ENCODE measurements around the gene ZDHHC14.

ZDHHC14 gene

DNA sequence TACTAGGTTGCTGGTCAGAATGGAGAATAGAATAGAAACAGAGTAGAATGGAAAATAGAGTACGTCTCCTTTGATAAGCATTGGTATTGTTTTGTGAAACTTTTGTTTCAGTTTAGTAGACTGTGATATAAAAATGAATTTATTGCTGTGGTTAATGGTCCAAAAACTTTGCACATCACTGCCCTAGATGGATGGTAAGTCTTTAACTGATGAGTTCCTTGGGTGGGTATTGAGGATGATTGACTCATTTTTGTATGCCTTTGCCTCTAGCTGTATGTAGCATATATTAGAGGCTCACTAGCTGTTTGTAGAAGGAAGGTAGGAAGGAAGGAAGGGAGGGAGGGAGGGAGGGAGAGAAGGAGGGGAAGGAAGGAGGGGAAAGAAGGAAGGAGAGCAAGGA is 48.3 kb downstream of the ZDHHC14 start:
- no peak for TF ChIP-seq NFIC (IDR thresholded peaks at IDR 0.05)
- no peak for TF ChIP-seq ZBTB7A (IDR thresholded peaks at IDR 0.05; ENCODE audit: low read depth)
- TF ChIP-seq YY1 (IDR thresholded peaks at IDR 0.05; ENCODE audit: low read depth): no peak
- no peak for TF ChIP-seq CREB1 (IDR thresholded peaks at IDR 0.05; ENCODE audit: low read depth)
- TF ChIP-seq CEBPB (IDR thresholded peaks at IDR 0.05): no peak
- TF ChIP-seq TAF1 (IDR thresholded peaks at IDR 0.05; ENCODE audit: low read depth): no peak
- no peak for TF ChIP-seq RAD21 (IDR thresholded peaks at IDR 0.05; ENCODE audit: low read depth)

DNA sequence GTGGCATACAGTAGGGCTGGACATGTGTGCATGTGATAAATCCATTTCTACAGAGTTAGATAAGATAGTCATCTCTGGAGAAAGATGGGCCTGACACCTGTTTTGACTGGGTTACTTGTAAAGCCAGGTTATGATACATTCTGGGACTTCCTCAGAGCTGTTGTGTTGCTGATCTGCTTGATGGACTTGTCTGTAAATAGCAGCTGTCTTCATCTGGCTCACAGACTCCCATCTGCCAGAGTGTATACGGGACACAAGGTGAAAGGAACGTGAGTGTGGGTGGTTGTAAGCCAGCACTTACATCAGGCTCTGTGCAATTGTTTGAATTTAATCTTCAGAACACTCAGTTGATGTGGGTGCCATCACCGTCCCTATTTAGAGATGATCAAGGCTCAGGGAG is 49.8 kb downstream of the ZDHHC14 start:
- TF ChIP-seq, protein P1, sequence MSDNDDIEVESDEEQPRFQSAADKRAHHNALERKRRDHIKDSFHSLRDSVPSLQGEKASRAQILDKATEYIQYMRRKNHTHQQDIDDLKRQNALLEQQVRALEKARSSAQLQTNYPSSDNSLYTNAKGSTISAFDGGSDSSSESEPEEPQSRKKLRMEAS (IDR thresholded peaks at IDR 0.05): no peak
- TF ChIP-seq TEAD4 (IDR thresholded peaks at IDR 0.05): no peak
- no peak for TF ChIP-seq YY1 (IDR thresholded peaks at IDR 0.05; ENCODE audit: low read depth)
- TF ChIP-seq USF1 (IDR thresholded peaks at IDR 0.05): no peak
- TF ChIP-seq, protein P2, sequence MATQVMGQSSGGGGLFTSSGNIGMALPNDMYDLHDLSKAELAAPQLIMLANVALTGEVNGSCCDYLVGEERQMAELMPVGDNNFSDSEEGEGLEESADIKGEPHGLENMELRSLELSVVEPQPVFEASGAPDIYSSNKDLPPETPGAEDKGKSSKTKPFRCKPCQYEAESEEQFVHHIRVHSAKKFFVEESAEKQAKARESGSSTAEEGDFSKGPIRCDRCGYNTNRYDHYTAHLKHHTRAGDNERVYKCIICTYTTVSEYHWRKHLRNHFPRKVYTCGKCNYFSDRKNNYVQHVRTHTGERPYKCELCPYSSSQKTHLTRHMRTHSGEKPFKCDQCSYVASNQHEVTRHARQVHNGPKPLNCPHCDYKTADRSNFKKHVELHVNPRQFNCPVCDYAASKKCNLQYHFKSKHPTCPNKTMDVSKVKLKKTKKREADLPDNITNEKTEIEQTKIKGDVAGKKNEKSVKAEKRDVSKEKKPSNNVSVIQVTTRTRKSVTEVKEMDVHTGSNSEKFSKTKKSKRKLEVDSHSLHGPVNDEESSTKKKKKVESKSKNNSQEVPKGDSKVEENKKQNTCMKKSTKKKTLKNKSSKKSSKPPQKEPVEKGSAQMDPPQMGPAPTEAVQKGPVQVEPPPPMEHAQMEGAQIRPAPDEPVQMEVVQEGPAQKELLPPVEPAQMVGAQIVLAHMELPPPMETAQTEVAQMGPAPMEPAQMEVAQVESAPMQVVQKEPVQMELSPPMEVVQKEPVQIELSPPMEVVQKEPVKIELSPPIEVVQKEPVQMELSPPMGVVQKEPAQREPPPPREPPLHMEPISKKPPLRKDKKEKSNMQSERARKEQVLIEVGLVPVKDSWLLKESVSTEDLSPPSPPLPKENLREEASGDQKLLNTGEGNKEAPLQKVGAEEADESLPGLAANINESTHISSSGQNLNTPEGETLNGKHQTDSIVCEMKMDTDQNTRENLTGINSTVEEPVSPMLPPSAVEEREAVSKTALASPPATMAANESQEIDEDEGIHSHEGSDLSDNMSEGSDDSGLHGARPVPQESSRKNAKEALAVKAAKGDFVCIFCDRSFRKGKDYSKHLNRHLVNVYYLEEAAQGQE (IDR thresholded peaks at IDR 0.05; ENCODE audit: low read depth): no peak
- TF ChIP-seq EP300 (IDR thresholded peaks at IDR 0.05; ENCODE audit: borderline replicate concordance): no peak
- no peak for TF ChIP-seq EGR1 (IDR thresholded peaks at IDR 0.05)

GRCh38 chr6:157432231-157432891 is 51.4 kb downstream of the ZDHHC14 start:
- TF ChIP-seq CEBPB (IDR thresholded peaks at IDR 0.05) (no peak), RAD21 (IDR thresholded peaks at IDR 0.05; ENCODE audit: low read depth) (no peak), EP300 (IDR thresholded peaks at IDR 0.05; ENCODE audit: borderline replicate concordance) (no peak), TCF12 (IDR thresholded peaks at IDR 0.05; ENCODE audit: low read depth) (no peak), NFIC (IDR thresholded peaks at IDR 0.05) (no peak), ZBTB7A (IDR thresholded peaks at IDR 0.05; ENCODE audit: low read depth) (no peak), EGR1 (IDR thresholded peaks at IDR 0.05) (no peak), TEAD4 (IDR thresholded peaks at IDR 0.05) (no peak), TAF1 (IDR thresholded peaks at IDR 0.05; ENCODE audit: low read depth) (no peak), YY1 (IDR thresholded peaks at IDR 0.05; ENCODE audit: low read depth) (no peak), FOXM1 (IDR thresholded peaks at IDR 0.05; ENCODE audit: borderline replicate concordance, low read depth) (no peak), USF1 (IDR thresholded peaks at IDR 0.05) (no peak), CREB1 (IDR thresholded peaks at IDR 0.05; ENCODE audit: low read depth) (no peak)
- TF ChIP-seq, protein P2 (IDR thresholded peaks at IDR 0.05; ENCODE audit: low read depth): no peak
- TF ChIP-seq, protein P1 (IDR thresholded peaks at IDR 0.05): no peak

DNA sequence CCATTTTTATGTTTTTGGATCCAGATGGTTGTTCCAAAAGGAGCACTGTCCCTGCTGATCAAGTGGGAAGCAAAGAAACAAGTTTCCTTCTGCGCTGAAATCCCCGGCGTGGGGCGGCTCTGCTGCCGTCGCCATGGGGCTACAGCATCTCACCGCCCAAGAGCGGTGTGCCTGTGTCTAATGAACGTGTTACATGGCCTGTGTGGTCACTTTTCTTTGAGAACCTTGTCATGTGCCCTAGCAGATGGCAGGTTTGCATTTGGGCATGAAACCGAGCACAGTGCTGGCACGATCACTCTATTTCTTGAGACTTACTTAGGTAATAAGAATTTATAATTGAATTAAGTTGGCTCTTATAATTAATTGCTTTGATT is 51.9 kb downstream of the ZDHHC14 start:
- TF ChIP-seq TAF1 (IDR thresholded peaks at IDR 0.05; ENCODE audit: low read depth) (no peak), CREB1 (IDR thresholded peaks at IDR 0.05; ENCODE audit: low read depth) (no peak), EP300 (IDR thresholded peaks at IDR 0.05; ENCODE audit: borderline replicate concordance) (no peak), RAD21 (IDR thresholded peaks at IDR 0.05; ENCODE audit: low read depth) (no peak), TEAD4 (IDR thresholded peaks at IDR 0.05) (no peak), USF1 (IDR thresholded peaks at IDR 0.05) (no peak), YY1 (IDR thresholded peaks at IDR 0.05; ENCODE audit: low read depth) (no peak), TCF12 (IDR thresholded peaks at IDR 0.05; ENCODE audit: low read depth) (no peak), ZBTB7A (IDR thresholded peaks at IDR 0.05; ENCODE audit: low read depth) (no peak), NFIC (IDR thresholded peaks at IDR 0.05) (no peak), EGR1 (IDR thresholded peaks at IDR 0.05) (no peak), FOXM1 (IDR thresholded peaks at IDR 0.05; ENCODE audit: borderline replicate concordance, low read depth) (no peak), CEBPB (IDR thresholded peaks at IDR 0.05) (no peak)
- TF ChIP-seq, protein P1 (IDR thresholded peaks at IDR 0.05): no peak
- TF ChIP-seq, protein P2 (IDR thresholded peaks at IDR 0.05; ENCODE audit: low read depth): no peak
